HepG2 (cell line): ENCODE measurements around the gene PRSS27. TPM values are rescaled to one million over a fixed set of nuclear protein-coding genes. Genes with fewer than 3 reads are reported as not detected.

Source experiments
- CTCF ChIP-seq: sonication (generic); formaldehyde crosslinking; IDR thresholded peaks from 2 replicates; pipeline ENCODE4 v1.5.0; 2020; ENCODE audit warnings: mild to moderate bottlenecking, missing genetic modification reagents, moderate library complexity
- ERF ChIP-seq: IDR thresholded peaks from 2 replicates; pipeline ENCODE4 v1.6.1; 2018; ENCODE audit warnings: missing biosample characterization, missing genetic modification reagents
- FLYWCH1 ChIP-seq: sonication (generic); formaldehyde crosslinking; IDR thresholded peaks from 2 replicates; pipeline ENCODE4 v1.8.1; 2023; ENCODE audit warnings: mild to moderate bottlenecking, missing genetic modification reagents
- KDM5A ChIP-seq: fragments of 200-600 bp; sonication (generic); IDR thresholded peaks from 2 replicates; pipeline ENCODE4 v1.7.0; 2018; ENCODE audit warnings: antibody characterized with exemption, mild to moderate bottlenecking, low read length, borderline replicate concordance
- MATR3 ChIP-seq: sonication (generic); formaldehyde crosslinking; IDR thresholded peaks from 2 replicates; pipeline ENCODE4 v1.4.0; 2020; ENCODE audit warnings: missing genetic modification reagents
- MEF2D ChIP-seq: sonication (generic); formaldehyde crosslinking; IDR thresholded peaks from 2 replicates; pipeline ENCODE4 v1.5.1; 2020; ENCODE audit warnings: mild to moderate bottlenecking, missing genetic modification reagents
- MYC ChIP-seq: sonication (generic); formaldehyde crosslinking; IDR thresholded peaks from 2 replicates; pipeline ENCODE4 v1.9.0; 2021; ENCODE audit warnings: missing genetic modification reagents, borderline replicate concordance
- NPAS2 ChIP-seq: sonication (generic); formaldehyde crosslinking; IDR thresholded peaks from 2 replicates; pipeline ENCODE4 v1.8.0; 2022; ENCODE audit warnings: mild to moderate bottlenecking, missing genetic modification reagents, borderline replicate concordance
- RFX5 ChIP-seq: IDR thresholded peaks from 2 replicates; pipeline ENCODE4 v1.6.1; 2011; ENCODE audit warnings: low read depth, low read length, improper control_type of control experiment
- SIN3B ChIP-seq: fragments of 150-350 bp; IDR thresholded peaks from 2 replicates; pipeline ENCODE4 v1.6.1; 2014; ENCODE audit warnings: low read length
- SMAD9 ChIP-seq: sonication (generic); formaldehyde crosslinking; IDR thresholded peaks from 2 replicates; pipeline ENCODE4 v1.5.1; 2020; ENCODE audit warnings: mild to moderate bottlenecking, missing genetic modification reagents
- SMARCE1 ChIP-seq: fragments of 450-650 bp; IDR thresholded peaks from 2 replicates; pipeline ENCODE4 v1.6.1; 2017; ENCODE audit warnings: borderline replicate concordance
- TOE1 ChIP-seq: sonication (generic); formaldehyde crosslinking; IDR thresholded peaks from 2 replicates; pipeline ENCODE4 v1.4.0; 2020; ENCODE audit warnings: mild to moderate bottlenecking, missing genetic modification reagents
- TRIM24 ChIP-seq: sonication (generic); formaldehyde crosslinking; IDR thresholded peaks from 2 replicates; pipeline ENCODE4 v1.8.0; 2022; ENCODE audit warnings: mild to moderate bottlenecking, missing genetic modification reagents
- TSC22D2 ChIP-seq: sonication (generic); formaldehyde crosslinking; IDR thresholded peaks from 2 replicates; pipeline ENCODE4 v1.5.1; 2020; ENCODE audit warnings: missing genetic modification reagents, mild to moderate bottlenecking, borderline replicate concordance
- YEATS2 ChIP-seq: sonication (generic); formaldehyde crosslinking; IDR thresholded peaks from 2 replicates; pipeline ENCODE4 v1.4.0; 2020; ENCODE audit warnings: missing genetic modification reagents, borderline replicate concordance
- ZNF138 ChIP-seq: sonication (generic); formaldehyde crosslinking; IDR thresholded peaks from 2 replicates; pipeline ENCODE4 v1.5.0; 2020; ENCODE audit warnings: mild to moderate bottlenecking, low read depth, missing genetic modification reagents
- ZNF414 ChIP-seq: sonication (generic); formaldehyde crosslinking; IDR thresholded peaks from 2 replicates; pipeline ENCODE4 v1.5.0; 2020; ENCODE audit warnings: missing genetic modification reagents
- ZNF580 ChIP-seq: IDR thresholded peaks from 2 replicates; pipeline ENCODE4 v1.6.1; 2016; ENCODE audit warnings: low read depth, borderline replicate concordance
- ZNF670 ChIP-seq: sonication (generic); formaldehyde crosslinking; IDR thresholded peaks from 2 replicates; pipeline ENCODE4 v1.8.0; 2022; ENCODE audit warnings: mild to moderate bottlenecking, missing genetic modification reagents, borderline replicate concordance
- ZNF724P ChIP-seq: sonication (generic); formaldehyde crosslinking; IDR thresholded peaks from 2 replicates; pipeline ENCODE4 v1.8.0; 2022; ENCODE audit warnings: missing genetic modification reagents, borderline replicate concordance
- ZNF761 ChIP-seq: sonication (generic); formaldehyde crosslinking; conservative IDR thresholded peaks from 2 replicates; pipeline ENCODE4 v1.4.0; 2020; ENCODE audit warnings: mild to moderate bottlenecking, missing genetic modification reagents
- polyA plus RNA-seq, 8 experiments: library from polyadenylated mRNA; depleted of rRNA in 3 of 8; stranded (reverse) in 7 of 8; unstranded in 1 of 8; fragments of >200 nt; fragmentation: Illumina TruSeq in 4 of 8; extraction: Trizol in 4 of 8; gene quantifications; 2 replicates each; pipeline versions ENCODE4 v1.2.1 to v1.2.3, GENCODE V29; 2011 to 2016; ENCODE audit warnings: low read depth in 4 of 8, missing spikeins in 1 of 8, mixed read lengths in 1 of 8; ENCODE audit not compliant: insufficient read depth in 1 of 8
- total RNA-seq, 5 experiments: library from RNA; depleted of rRNA; stranded (reverse); fragments of >200 nt; fragmentation: Illumina TruSeq; extraction: Trizol; gene quantifications; 2 replicates each; pipeline ENCODE4 v1.2.3, GENCODE V29; 2016; ENCODE audit warnings: low read depth in 1 of 5
- TF ChIP-seq, protein P1 (sequence below), 2 experiments: fragments of 450-650 bp in 1 of 2; sonication (generic) in 1 of 2; formaldehyde crosslinking; IDR thresholded peaks; 2 replicates each; pipeline versions ENCODE4 v1.5.0 to v1.8.0; 2020 to 2022; ENCODE audit warnings: mild to moderate bottlenecking in 1 of 2, missing genetic modification reagents in 1 of 2
- TF ChIP-seq, protein P2 (sequence below), 2 experiments: sonication (generic) in 1 of 2; formaldehyde crosslinking in 1 of 2; IDR thresholded peaks; 2 replicates each; pipeline versions ENCODE4 v1.5.1 to v1.6.1; 2011 to 2020; ENCODE audit warnings: borderline replicate concordance in 1 of 2, low read depth in 1 of 2, low read length in 1 of 2, mild to moderate bottlenecking in 1 of 2, missing genetic modification reagents in 1 of 2, moderate library complexity in 1 of 2

Gene PRSS27
- total and polyA plus RNA-seq, 2 of the 13 experiments (the other 11 are each of a cell fraction or from before 2014, with no cell fraction given) = 0.20 to 0.73 TPM

- TF ChIP-seq ZNF670 (CRISPR knock-in tag) (no peak), TSC22D2 (CRISPR knock-in tag) (no peak), ERF (CRISPR knock-in tag) (no peak), SMARCE1 (no peak), FLYWCH1 (CRISPR knock-in tag) (no peak), CTCF (no peak), TRIM24 (CRISPR knock-in tag) (no peak), SIN3B (no peak), ZNF414 (no peak), MEF2D (CRISPR knock-in tag) (peak; percentile 24; the same call in 1 of the 2 replicates), MYC (peak; percentile 85), NPAS2 (no peak), ZNF138 (no peak), TOE1 (no peak), YEATS2 (CRISPR knock-in tag) (no peak), ZNF761 (no peak), ZNF580 (no peak), KDM5A (no peak), MATR3 (CRISPR knock-in tag) (no peak), SMAD9 (CRISPR knock-in tag) (no peak), RFX5 (no peak), ZNF724P (no peak)
- TF ChIP-seq, protein P1, sequence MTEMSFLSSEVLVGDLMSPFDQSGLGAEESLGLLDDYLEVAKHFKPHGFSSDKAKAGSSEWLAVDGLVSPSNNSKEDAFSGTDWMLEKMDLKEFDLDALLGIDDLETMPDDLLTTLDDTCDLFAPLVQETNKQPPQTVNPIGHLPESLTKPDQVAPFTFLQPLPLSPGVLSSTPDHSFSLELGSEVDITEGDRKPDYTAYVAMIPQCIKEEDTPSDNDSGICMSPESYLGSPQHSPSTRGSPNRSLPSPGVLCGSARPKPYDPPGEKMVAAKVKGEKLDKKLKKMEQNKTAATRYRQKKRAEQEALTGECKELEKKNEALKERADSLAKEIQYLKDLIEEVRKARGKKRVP (CRISPR knock-in tag; IDR thresholded peaks at IDR 0.05) = no peak
- TF ChIP-seq, protein P2, sequence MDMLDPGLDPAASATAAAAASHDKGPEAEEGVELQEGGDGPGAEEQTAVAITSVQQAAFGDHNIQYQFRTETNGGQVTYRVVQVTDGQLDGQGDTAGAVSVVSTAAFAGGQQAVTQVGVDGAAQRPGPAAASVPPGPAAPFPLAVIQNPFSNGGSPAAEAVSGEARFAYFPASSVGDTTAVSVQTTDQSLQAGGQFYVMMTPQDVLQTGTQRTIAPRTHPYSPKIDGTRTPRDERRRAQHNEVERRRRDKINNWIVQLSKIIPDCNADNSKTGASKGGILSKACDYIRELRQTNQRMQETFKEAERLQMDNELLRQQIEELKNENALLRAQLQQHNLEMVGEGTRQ (IDR thresholded peaks at IDR 0.05; ENCODE audit: low read depth, low read length) = no peak
- TF ChIP-seq, protein P2 (CRISPR knock-in tag; IDR thresholded peaks at IDR 0.05; ENCODE audit: borderline replicate concordance) = no peak
Measured at GRCh38 chr16:2752850-2753732, 33.1 kb upstream of the PRSS27 start (continued).
